GM13977 (cell line): ENCODE data around the gene CCDC97.
"Not testable (repeated sequence)": the region's sequence is repeated elsewhere in the genome, so short reads cannot be mapped to it uniquely, and the experiment has no call there.

ENCODE experiments used
- DNase-seq: peaks from one replicate; pipeline ENCODE4 v3.0.0; 2012; ENCODE audit warnings: low spot score
- in situ Hi-C: fragments of 300-500 bp; cut with MboI; formaldehyde crosslinking; loops from one replicate; pipeline ENCODE4 v1.12.0; 2022; ENCODE audit warnings: low sequenced_read_pairs, low pct_unique_long_range_greater_than_20kb, mixed read lengths, inconsistent platforms; ENCODE audit not compliant: unreplicated experiment
- TF ChIP-seq, protein P1 (sequence below): IDR thresholded peaks from 2 replicates; pipeline ENCODE4 v1.5.1; 2012; ENCODE audit warnings: mild to moderate bottlenecking, control low read depth; ENCODE audit not compliant: insufficient read depth; ENCODE audit errors: extremely low read depth, missing control alignments

The CCDC97 gene

DNA sequence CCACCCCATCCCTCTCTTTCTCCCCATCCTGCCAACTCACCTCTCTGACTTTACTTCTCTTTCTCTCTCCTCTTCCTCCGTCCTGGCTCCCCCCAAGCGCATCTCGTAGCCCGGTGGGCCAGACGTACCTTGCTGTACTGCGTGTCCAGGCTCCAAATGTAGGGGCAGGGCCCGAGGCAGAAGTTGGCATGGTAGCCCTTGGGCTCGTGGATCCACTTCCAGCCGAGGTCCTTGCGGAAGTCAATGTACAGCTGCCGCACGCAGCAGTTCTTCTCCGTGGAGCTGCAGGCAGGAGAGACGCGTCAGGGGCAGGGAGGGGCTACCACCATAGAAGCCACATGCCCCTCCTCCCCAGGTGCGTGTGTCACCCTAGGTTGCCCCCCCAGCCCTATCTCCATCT, 22.0 kb downstream of the CCDC97 start:
- TF ChIP-seq, protein P1, sequence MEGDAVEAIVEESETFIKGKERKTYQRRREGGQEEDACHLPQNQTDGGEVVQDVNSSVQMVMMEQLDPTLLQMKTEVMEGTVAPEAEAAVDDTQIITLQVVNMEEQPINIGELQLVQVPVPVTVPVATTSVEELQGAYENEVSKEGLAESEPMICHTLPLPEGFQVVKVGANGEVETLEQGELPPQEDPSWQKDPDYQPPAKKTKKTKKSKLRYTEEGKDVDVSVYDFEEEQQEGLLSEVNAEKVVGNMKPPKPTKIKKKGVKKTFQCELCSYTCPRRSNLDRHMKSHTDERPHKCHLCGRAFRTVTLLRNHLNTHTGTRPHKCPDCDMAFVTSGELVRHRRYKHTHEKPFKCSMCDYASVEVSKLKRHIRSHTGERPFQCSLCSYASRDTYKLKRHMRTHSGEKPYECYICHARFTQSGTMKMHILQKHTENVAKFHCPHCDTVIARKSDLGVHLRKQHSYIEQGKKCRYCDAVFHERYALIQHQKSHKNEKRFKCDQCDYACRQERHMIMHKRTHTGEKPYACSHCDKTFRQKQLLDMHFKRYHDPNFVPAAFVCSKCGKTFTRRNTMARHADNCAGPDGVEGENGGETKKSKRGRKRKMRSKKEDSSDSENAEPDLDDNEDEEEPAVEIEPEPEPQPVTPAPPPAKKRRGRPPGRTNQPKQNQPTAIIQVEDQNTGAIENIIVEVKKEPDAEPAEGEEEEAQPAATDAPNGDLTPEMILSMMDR, result no peak
- no peak for DNase-seq
- in situ Hi-C loops, result no loop called here

DNA sequence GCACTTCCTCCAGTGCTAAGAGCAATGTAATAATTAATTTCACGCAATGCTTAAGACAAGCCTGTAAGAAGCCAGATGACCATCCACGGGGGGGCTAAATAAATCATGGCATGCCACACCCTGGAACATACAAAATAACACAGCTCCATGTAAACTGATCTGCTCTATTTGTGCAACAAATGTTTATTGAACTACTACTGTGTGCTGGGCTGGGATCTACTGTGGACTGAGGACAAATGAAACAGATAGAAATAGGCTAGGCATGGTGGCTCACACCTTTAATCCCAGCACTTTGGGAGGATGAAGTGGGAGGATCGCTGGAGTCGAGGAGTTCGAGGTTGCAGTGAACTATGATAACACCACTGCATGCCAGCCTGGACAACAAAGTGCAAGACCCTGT, 22.5 kb downstream of the CCDC97 start:
- in situ Hi-C loops, result no loop called here
- no peak for DNase-seq
- TF ChIP-seq, protein P1, result no peak

DNA sequence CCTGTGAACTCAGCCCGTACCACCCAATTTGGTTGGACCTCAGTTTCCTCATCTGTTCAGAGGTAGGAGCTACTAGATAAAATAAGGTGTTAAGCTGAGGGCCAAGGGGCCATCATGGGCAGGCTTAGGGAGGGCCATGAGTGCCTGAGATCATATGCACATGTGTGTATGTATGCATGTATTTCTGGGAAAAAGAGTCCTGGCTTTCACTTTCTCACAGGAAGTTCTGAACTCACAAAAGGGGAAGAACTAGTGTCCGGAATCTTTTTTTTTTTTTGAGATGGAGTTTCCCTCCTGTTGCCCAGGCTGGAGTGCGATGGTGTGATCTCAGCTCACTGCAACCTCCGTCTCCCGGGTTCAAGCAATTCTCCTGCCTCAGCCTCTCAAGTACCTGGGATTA, 24.8 kb downstream of the CCDC97 start:
- no peak for DNase-seq
- in situ Hi-C loops, result no loop called here
- TF ChIP-seq, protein P1, result no peak

DNA sequence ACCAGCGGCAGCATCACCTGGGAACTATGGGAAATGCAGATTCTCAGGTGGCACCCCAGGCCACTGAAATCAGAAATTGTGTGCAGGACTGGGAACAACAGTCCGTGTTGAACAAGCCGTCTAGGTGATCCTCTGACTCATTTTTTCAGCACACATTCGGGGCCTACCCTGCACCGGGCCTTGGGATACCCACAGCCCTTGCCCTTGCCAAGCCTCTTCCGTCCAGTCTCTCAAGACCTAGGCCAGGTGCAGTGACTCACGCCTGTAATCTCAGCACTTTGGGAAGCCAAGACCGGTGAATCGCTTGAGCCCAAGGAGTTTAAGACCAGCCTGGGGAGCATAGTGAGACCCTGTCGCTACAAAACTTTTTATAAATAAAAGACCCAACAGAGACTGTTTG, 25.5 kb downstream of the CCDC97 start:
- in situ Hi-C loops, result no loop called here
- no peak for DNase-seq

DNA sequence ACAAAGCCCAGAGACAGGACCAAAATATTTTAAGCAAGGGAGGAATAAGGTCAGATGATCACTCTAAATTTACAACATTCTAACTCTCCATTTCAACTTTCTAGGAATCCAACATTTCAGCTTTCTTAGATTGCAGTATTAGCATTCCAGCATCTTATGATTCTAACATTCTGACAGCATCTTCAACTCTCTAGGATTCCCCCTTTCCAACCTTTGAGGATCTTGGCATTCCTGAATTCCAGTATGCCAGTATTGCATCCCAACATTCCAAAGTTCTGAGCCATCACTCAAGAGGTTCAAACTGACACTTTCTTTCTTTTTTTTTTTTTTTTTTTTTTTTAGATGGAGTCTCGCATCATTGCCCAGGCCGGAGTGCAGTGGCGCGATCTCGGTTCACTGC, 30.0 kb downstream of the CCDC97 start:
- no peak for DNase-seq
- in situ Hi-C loops, result no loop called here
- TF ChIP-seq, protein P1, result no peak

More for the DNA sequence above, 25.5 kb downstream of the CCDC97 start:
- TF ChIP-seq, protein P1, result no peak

DNA sequence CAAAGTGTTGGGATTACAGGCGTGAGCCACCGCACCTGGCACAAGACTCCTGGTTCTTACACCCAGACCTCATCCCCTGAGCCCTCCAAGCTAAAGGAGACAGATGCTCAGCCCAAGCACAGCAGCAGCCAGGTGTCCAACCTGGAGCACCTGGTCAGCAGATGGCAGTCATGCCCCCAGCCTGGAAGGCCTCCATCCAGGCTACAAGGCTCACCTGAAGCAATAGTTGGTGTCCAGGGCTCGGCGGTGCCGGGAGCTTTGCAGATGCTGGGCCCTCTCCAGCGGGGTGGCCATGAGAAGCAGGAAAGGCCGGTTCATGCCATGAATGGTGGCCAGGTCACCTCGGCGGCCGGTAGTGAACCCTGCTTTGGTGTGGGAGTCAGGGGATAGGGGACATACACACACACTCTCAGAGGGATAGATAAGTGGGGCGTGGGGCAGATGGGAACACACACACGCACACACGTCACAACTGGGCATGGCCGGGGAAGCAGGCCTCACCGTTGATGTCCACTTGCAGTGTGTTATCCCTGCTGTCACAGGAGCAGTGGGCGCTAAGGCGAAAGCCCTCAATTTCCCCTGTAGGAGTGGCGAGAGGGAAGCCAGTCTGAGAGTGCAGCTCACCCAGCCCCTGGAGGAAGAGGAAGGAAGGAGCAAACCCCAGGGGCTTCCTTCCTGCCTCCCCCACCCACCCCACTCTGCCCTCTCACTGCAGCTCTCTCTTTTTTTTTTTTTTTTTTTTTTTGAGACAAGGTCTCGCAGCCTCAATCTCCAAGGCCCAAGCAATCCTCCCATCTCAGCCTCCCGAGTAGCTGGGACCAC, 31.9 kb downstream of the CCDC97 start:
- no peak for DNase-seq
- TF ChIP-seq, protein P1, result peak; percentile 23

DNA sequence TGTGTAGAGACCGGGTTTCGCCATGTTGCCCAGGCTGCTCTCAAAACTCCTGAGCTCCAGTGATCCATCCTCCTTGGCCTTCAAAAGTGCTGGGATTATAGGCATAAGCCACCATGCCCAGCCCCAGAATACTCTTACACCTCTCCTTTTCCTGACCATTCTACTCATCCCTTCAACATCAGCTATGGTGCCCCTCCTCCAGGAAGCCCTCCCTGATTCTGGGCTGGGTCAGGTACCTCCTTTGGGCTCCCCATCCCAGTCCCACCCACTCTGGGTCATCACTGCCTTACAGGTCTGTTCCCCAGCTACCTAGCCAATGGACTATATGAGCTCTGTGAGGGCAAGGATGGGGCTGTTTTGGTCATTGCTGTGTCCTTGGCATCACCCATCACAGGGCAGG, 34.2 kb downstream of the CCDC97 start:
- TF ChIP-seq, protein P1, result no peak
- in situ Hi-C loops, result no loop called here
- DNase-seq, result no peak

More for the DNA sequence above, 31.9 kb downstream of the CCDC97 start:
- in situ Hi-C loops, result no loop called here

DNA sequence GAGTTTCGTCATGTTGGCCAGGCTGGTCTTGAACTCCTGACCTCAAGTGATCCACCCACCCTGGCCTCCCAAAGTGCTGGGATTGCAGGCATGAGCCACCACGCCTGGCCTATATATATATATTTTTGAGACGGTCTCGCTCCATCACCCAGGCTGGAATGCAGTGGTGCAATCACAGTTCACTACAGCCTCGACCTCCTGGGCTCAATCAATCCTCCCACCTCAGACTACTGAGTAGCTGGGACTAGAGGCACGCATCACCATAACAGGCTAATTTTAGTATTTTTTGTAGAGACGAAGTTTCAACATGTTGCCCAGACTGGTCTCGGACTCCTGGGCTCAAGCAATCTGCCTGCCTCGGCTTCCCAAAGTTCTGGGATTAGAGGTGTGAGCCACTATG, 36.9 kb downstream of the CCDC97 start:
- in situ Hi-C loops, DNase-seq: not testable (repeated sequence)
